Uterus (tissue), 4 donors: ENCODE data around the gene CCDC177. TPM values are rescaled to one million over a fixed set of nuclear protein-coding genes. Genes with fewer than 3 reads are reported as not detected.

Source experiments
- DNase-seq, 2 donors: peaks; one replicate each; pipeline ENCODE4 v3.0.0-alpha.2; 2019 to 2020
- H3K27ac ChIP-seq, 2 donors: fragments of 200-600 bp; sonication (generic); 1 replicate in 1 of 2; 2 replicates in 1 of 2; pipeline ENCODE4 v1.5.1; 2016 to 2018
- H3K27me3 ChIP-seq, 2 donors: fragments of 200-600 bp; sonication (generic); one replicate each; pipeline ENCODE4 v1.5.1; 2018 to 2019; ENCODE audit warnings: control low read depth in 1 of 2
- H3K36me3 ChIP-seq, 2 donors: fragments of 200-600 bp; sonication (generic); one replicate each; pipeline ENCODE4 v1.5.1; 2019; ENCODE audit warnings: control low read depth in 1 of 2
- H3K4me1 ChIP-seq, 2 donors: fragments of 200-600 bp; sonication (generic); one replicate each; pipeline ENCODE4 v1.5.1; 2018 to 2019; ENCODE audit warnings: control low read depth in 1 of 2
- H3K4me3 ChIP-seq, 2 donors: fragments of 200-600 bp; sonication (generic); 1 replicate in 1 of 2; 2 replicates in 1 of 2; pipeline ENCODE4 v1.5.1; 2018 to 2019; ENCODE audit warnings: mild to moderate bottlenecking in 1 of 2
- H3K9me3 ChIP-seq, 2 donors: fragments of 200-600 bp; sonication (generic); one replicate each; pipeline ENCODE4 v1.5.1; 2019; ENCODE audit warnings: control low read depth in 1 of 2
- POLR2A ChIP-seq, 2 donors: fragments of 450-650 bp; IDR thresholded peaks; one replicate each; pipeline ENCODE4 v1.6.1; 2016; ENCODE audit warnings: antibody characterized with exemption in 2 of 2, mild to moderate bottlenecking in 1 of 2, moderate library complexity in 1 of 2
- intact Hi-C: fragments of 100-400 bp; cut with DNase I; formaldehyde crosslinking; loops from one replicate; pipeline ENCODE4 v1.15.1; 2023; ENCODE audit warnings: low total_unique reads
- total RNA-seq, 4 donors: library from RNA; depleted of rRNA in 3 of 4; stranded (reverse); fragments of >200 nt in 3 of 4; gene quantifications; one replicate each; pipeline versions ENCODE4 v1.1.0 to v1.2.4, GENCODE V29; 2014 to 2023
- TF ChIP-seq, protein P1 (sequence below), 4 experiments: fragments of 200-600 bp in 2 of 4; fragments of 450-650 bp in 2 of 4; sonication (generic) in 2 of 4; IDR thresholded peaks; one replicate each; pipeline ENCODE4 v1.5.1; 2016 to 2019; ENCODE audit warnings: antibody characterized with exemption in 4 of 4, mild to moderate bottlenecking in 2 of 4, moderate library complexity in 1 of 4
- donor health status: DM: yes; HTN: yes; CAD: no.

Gene CCDC177
- total RNA-seq, 4 donors from 2014 or later: not detected

DNA sequence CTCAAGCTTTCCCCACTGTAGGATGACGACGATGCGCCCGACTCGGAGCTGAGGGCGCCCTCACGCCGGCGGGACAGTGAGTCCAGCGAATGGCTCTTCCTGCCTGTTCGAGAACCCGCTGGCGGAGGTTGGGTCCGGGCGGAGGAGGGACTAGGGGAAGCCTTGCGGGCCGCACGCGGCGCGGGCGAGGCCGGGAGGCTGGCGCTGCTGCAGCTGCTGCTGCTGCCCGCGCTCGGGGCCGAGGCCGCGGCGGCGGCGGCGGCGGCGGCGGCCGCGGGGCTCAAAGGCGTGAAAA, 1.9 kb downstream of the CCDC177 start:
- Histone ChIP-seq H3K27ac (no peak overlapping the region), H3K4me1 (peaks cover 0 to 18% of the 10 kb centered on the region in 2 donors), H3K36me3 (no peaks in the 10 kb centered on the region), H3K27me3 (peaks cover 24 to 25% of the 10 kb centered on the region in 2 donors), H3K4me3 (peak overlapping the region in 1 of 2 donors; percentile 34), H3K9me3 (no peaks in the 10 kb centered on the region)
- intact Hi-C loops: no loop called here
- no peak for DNase-seq
- TF ChIP-seq, protein P1, sequence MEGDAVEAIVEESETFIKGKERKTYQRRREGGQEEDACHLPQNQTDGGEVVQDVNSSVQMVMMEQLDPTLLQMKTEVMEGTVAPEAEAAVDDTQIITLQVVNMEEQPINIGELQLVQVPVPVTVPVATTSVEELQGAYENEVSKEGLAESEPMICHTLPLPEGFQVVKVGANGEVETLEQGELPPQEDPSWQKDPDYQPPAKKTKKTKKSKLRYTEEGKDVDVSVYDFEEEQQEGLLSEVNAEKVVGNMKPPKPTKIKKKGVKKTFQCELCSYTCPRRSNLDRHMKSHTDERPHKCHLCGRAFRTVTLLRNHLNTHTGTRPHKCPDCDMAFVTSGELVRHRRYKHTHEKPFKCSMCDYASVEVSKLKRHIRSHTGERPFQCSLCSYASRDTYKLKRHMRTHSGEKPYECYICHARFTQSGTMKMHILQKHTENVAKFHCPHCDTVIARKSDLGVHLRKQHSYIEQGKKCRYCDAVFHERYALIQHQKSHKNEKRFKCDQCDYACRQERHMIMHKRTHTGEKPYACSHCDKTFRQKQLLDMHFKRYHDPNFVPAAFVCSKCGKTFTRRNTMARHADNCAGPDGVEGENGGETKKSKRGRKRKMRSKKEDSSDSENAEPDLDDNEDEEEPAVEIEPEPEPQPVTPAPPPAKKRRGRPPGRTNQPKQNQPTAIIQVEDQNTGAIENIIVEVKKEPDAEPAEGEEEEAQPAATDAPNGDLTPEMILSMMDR (IDR thresholded peaks at IDR 0.05): no peak
- TF ChIP-seq POLR2A (IDR thresholded peaks at IDR 0.05): no peak

GRCh38 chr14:69572030-69572840, 2.4 kb downstream of the CCDC177 start:
- Histone ChIP-seq H3K4me1 (peaks cover 0 to 18% of the 10 kb centered on the region in 2 donors), H3K4me3 (peak overlapping the region; percentile 11 to 34), H3K27me3 (peaks cover 24 to 25% of the 10 kb centered on the region in 2 donors), H3K9me3 (no peaks in the 10 kb centered on the region), H3K36me3 (no peaks in the 10 kb centered on the region), H3K27ac (no peak overlapping the region)
- TF ChIP-seq POLR2A (IDR thresholded peaks at IDR 0.05): no peak
- TF ChIP-seq, protein P1 (IDR thresholded peaks at IDR 0.05): no peak
- intact Hi-C loops: no loop called here
- peak in 1 of 2 donors; percentile 20 for DNase-seq

GRCh38 chr14:69571449-69572029, 3.1 kb downstream of the CCDC177 start:
- Histone ChIP-seq H3K36me3 (no peaks in the 10 kb centered on the region), H3K27ac (no peak overlapping the region), H3K9me3 (no peaks in the 10 kb centered on the region), H3K4me3 (peak overlapping the region; percentile 11 to 34), H3K4me1 (peaks cover 0 to 18% of the 10 kb centered on the region in 2 donors), H3K27me3 (peaks cover 24 to 25% of the 10 kb centered on the region in 2 donors)
- intact Hi-C loops: no loop called here
- no peak for DNase-seq
- TF ChIP-seq, protein P1 (IDR thresholded peaks at IDR 0.05): no peak

DNA sequence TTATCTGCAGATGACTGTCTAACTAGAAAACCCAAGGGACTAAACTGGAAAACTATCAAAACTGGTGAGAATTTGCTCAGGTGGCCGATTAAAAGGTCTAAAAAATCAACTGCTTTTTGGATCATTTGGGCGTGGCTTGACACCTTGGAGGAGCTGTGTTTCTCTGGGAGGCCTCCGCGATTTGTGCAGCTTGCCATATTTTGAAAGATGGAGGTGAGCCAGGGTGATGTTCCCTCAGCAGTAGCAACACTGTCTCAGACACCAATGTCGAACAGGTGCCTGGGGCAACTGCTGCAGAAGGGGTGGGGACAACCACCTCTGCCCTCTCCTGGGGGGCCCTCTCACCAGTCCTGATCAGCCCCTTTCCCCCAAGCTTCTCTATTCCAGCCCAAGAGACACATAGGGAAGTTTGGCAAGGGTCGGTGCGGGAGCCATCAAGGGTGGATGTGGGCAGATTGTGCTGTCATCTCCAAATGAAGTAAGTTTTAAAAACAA, 3.8 kb downstream of the CCDC177 start:
- no peak for DNase-seq
- no peak for TF ChIP-seq POLR2A (IDR thresholded peaks at IDR 0.05)
- TF ChIP-seq, protein P1 (IDR thresholded peaks at IDR 0.05): no peak
- H3K9me3 ChIP-seq: no peaks in the 10 kb centered on the region
- H3K4me1 ChIP-seq: peaks cover 0 to 18% of the 10 kb centered on the region in 2 donors
- no peaks in the 10 kb centered on the region for H3K36me3 ChIP-seq
- peaks cover 24 to 25% of the 10 kb centered on the region in 2 donors for H3K27me3 ChIP-seq
- H3K4me3 ChIP-seq: no peak overlapping the region
- intact Hi-C loops: no loop called here
- no peak overlapping the region for H3K27ac ChIP-seq

DNA sequence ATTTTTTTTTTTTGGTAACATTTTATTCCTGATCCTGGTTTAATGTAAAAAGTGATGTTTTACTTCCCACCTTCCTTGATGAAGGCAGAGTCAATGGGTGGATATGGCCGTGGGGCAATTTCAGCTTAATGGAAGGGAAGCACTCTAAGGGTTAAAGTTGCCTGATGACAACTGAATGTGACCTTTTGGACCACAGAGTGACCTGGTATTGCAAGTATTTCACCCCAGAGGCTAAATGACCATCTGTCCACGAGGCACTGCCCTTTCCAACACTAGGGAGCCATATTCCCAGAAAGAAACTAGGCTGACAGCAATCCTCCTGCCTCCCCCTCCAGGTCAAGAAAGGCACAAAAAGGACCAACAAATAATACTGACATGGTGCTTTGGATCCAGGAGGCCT, 4.8 kb downstream of the CCDC177 start:
- H3K27ac ChIP-seq: no peak overlapping the region
- peaks cover 0 to 18% of the 10 kb centered on the region in 2 donors for H3K4me1 ChIP-seq
- DNase-seq: no peak
- H3K36me3 ChIP-seq: no peaks in the 10 kb centered on the region
- TF ChIP-seq, protein P1 (IDR thresholded peaks at IDR 0.05): no peak
- no peak for TF ChIP-seq POLR2A (IDR thresholded peaks at IDR 0.05)
- H3K27me3 ChIP-seq: peaks cover 24 to 25% of the 10 kb centered on the region in 2 donors
- no peaks in the 10 kb centered on the region for H3K9me3 ChIP-seq
- intact Hi-C loops: no loop called here
- no peak overlapping the region for H3K4me3 ChIP-seq
